Transverse colon (tissue), 4 donors: ENCODE measurements around the gene UMODL1. TPM values are rescaled to one million over a fixed set of nuclear protein-coding genes. Genes with fewer than 3 reads are reported as not detected.

Experiments used
- DNase-seq: peaks from one replicate; pipeline ENCODE4 v3.0.0-alpha.2; 2019
- H3K27ac ChIP-seq, 4 donors: fragments of 200-600 bp; sonication (generic); 2 replicates each; pipeline ENCODE4 v1.5.1; 2016 to 2018; ENCODE audit warnings: inconsistent platforms in 4 of 4
- H3K27me3 ChIP-seq: fragments of 200-600 bp; sonication (generic); 2 replicates; pipeline ENCODE4 v1.5.1; 2017; ENCODE audit warnings: inconsistent platforms
- H3K36me3 ChIP-seq, 4 donors: fragments of 200-600 bp; sonication (generic); 2 replicates each; pipeline ENCODE4 v1.5.1; 2017 to 2019; ENCODE audit warnings: inconsistent platforms in 4 of 4
- H3K4me1 ChIP-seq, 4 donors: fragments of 200-600 bp; sonication (generic); 2 replicates each; pipeline ENCODE4 v1.5.1; 2017 to 2020; ENCODE audit warnings: inconsistent platforms in 4 of 4
- H3K4me3 ChIP-seq, 4 donors: fragments of 200-600 bp; sonication (generic); 1 replicate in 1 of 4; 2 replicates in 3 of 4; pipeline versions ENCODE4 v1.5.1 to v1.6.1; 2017 to 2019; ENCODE audit warnings: inconsistent platforms in 4 of 4
- H3K9me3 ChIP-seq, 2 donors: fragments of 200-600 bp; sonication (generic); 2 replicates each; pipeline ENCODE4 v1.5.1; 2017 to 2019; ENCODE audit warnings: inconsistent platforms in 2 of 2
- EP300 ChIP-seq: sonication (generic); formaldehyde crosslinking; IDR thresholded peaks from one replicate; pipeline ENCODE4 v1.6.1; 2017; ENCODE audit warnings: antibody characterized with exemption, low read depth
- POLR2A ChIP-seq: fragments of 450-650 bp; IDR thresholded peaks from one replicate; pipeline ENCODE4 v1.6.1; 2016; ENCODE audit warnings: antibody characterized with exemption, mild to moderate bottlenecking, moderate library complexity
- POLR2AphosphoS5 ChIP-seq, 3 donors: sonication (generic); formaldehyde crosslinking; IDR thresholded peaks; one replicate each; pipeline ENCODE4 v1.6.1; 2016; ENCODE audit warnings: antibody characterized with exemption in 3 of 3
- WGBS, 2 donors: methylation state at CpG; one replicate each; pipeline ENCODE4 v1.1.5; 2018; ENCODE audit warnings: low coverage in 1 of 2; 5-methylcytosine and 5-hydroxymethylcytosine counted together
- in situ Hi-C, 4 donors: fragments of 200-750 bp; cut with MboI; loops; one replicate each; pipeline versions ENCODE4 v1.15.0 to v1.15.1; 2017; ENCODE audit warnings: low sequenced_read_pairs in 3 of 4, low pct_ligation_motif_present in 1 of 4, low pct_unique_long_range_greater_than_20kb in 1 of 4
- intact Hi-C: fragments of 100-400 bp; cut with DNase I; formaldehyde crosslinking; loops from one replicate; pipeline ENCODE4 v1.15.1; 2023; ENCODE audit warnings: low total_unique reads
- total RNA-seq, 4 donors: library from RNA; depleted of rRNA; stranded (reverse); fragments of >200 nt; gene quantifications; one replicate each; pipeline ENCODE4 v1.1.0, GENCODE V29; 2016
- TF ChIP-seq, protein P1 (sequence below), 5 experiments: fragments of 200-600 bp in 3 of 5; fragments of 450-650 bp in 2 of 5; sonication (generic) in 3 of 5; IDR thresholded peaks; 1 replicate in 2 of 5; 2 replicates in 3 of 5; pipeline ENCODE4 v1.5.1; 2016 to 2017; ENCODE audit warnings: antibody characterized with exemption in 5 of 5, inconsistent platforms in 3 of 5, mild to moderate bottlenecking in 2 of 5, moderate library complexity in 1 of 5

Gene UMODL1
- total RNA-seq, 4 donors from 2014 or later: 0.16 to 3.2 (median 0.68) TPM; not detected in 1

DNA sequence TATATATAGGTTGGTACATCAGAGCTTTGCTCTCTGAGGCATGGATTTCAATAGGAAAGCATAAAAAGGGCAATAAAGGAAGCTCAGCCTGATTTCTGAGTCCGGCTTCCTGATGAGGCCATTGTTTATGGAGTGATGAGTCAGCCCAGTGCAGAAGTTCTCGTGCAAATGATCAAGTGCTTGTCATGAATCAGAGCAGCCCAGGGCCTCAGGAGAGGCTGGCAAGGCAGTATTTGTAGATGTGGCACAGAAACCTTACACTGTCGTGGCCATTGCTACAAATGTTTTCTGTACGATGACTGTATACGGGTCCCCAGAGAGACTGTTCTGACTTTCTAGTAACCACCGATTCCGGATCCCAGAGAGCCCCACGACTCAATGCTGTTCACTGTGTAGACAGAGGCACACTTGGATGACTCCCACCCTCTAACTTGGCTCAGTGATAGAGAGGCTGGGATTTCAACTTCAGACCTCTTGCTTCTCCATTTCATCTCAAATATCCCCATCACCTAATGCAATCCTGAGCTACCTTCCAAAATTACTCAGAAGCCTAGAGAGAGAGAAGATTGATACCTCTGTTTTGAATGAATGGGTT, 26.8 kb downstream of the UMODL1 start:
- TF ChIP-seq, protein P1, sequence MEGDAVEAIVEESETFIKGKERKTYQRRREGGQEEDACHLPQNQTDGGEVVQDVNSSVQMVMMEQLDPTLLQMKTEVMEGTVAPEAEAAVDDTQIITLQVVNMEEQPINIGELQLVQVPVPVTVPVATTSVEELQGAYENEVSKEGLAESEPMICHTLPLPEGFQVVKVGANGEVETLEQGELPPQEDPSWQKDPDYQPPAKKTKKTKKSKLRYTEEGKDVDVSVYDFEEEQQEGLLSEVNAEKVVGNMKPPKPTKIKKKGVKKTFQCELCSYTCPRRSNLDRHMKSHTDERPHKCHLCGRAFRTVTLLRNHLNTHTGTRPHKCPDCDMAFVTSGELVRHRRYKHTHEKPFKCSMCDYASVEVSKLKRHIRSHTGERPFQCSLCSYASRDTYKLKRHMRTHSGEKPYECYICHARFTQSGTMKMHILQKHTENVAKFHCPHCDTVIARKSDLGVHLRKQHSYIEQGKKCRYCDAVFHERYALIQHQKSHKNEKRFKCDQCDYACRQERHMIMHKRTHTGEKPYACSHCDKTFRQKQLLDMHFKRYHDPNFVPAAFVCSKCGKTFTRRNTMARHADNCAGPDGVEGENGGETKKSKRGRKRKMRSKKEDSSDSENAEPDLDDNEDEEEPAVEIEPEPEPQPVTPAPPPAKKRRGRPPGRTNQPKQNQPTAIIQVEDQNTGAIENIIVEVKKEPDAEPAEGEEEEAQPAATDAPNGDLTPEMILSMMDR (IDR thresholded peaks at IDR 0.05): no peak
- TF ChIP-seq POLR2A (no peak), EP300 (no peak), POLR2AphosphoS5 (IDR thresholded peaks at IDR 0.05) (peak; percentile 62 to 72 (median 69))
- in situ Hi-C loops (no loop called here), intact Hi-C loops (no loop called here)
- no peaks in the 10 kb centered on the region for H3K36me3 ChIP-seq
- WGBS, 2 donors: 19% methylated on average over 8 of the region's 8 CpGs; no CpG with 5 or more reads in 1 of the 2 donors
- peaks cover 14 to 39% (median 29%) of the 10 kb centered on the region in 4 donors for H3K4me1 ChIP-seq
- DNase-seq: peak; percentile 74
- H3K4me3 ChIP-seq: no peak overlapping the region
- no peaks in the 10 kb centered on the region for H3K27me3 ChIP-seq
- H3K9me3 ChIP-seq: peaks cover 0 to 3% of the 10 kb centered on the region in 2 donors
- peak overlapping the region; percentile 65 to 78 (median 70) for H3K27ac ChIP-seq

DNA sequence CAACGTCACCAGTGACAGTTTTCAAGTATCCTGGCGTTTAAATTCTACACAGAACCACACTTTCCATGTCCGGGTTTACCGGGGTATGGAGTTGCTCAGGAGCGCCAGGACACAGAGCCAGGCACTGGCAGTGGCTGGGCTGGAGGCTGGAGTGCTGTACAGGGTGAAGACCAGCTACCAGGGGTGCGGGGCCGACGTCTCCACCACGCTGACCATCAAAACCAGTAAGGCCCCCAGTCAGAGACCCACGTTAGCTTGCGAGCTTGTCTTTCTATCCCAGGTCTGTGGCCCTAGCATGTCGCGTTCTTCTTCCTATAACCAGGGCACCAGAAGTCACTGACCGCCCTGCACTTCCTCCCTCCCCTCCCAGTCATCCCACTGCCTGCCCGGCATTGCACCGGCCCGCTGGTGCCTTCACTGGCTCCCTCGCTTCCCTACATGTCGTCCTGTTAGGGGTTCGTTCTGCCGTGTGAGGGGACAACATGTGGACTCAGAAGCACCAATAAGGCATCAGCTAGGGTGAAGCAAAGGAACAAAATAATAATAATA, 27.9 kb downstream of the UMODL1 start:
- in situ Hi-C loops: no loop called here
- TF ChIP-seq POLR2AphosphoS5 (IDR thresholded peaks at IDR 0.05) (no peak), POLR2A (no peak), EP300 (no peak)
- Histone ChIP-seq H3K36me3 (no peaks in the 10 kb centered on the region), H3K27me3 (no peaks in the 10 kb centered on the region), H3K9me3 (peaks cover 0 to 3% of the 10 kb centered on the region in 2 donors), H3K27ac (no peak overlapping the region), H3K4me3 (no peak overlapping the region), H3K4me1 (peaks cover 16 to 47% (median 33%) of the 10 kb centered on the region in 4 donors)
- no peak for DNase-seq
- 90 to 100% methylated on average over 2 to 20 of the region's 21 CpGs for WGBS, 2 donors
- intact Hi-C loops: no loop called here

DNA sequence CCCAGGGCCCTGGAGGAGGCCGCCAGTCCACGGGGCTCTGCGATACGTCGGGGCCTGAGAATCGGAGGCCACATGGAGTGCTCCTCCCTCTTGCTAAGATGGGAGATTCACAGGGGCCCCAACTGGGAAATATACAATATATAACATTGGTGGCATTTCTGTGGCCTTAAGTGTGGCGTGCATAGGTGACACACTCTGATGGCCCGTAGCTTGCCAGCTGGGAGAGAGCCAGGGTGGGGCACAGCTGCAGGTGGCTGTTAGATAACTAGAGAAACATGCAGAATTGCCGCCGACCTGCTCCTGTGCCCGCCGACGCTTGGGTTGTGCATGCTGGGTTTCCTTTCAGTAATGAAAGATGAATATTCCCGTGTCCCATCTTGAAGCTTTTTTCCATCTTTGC, 30.1 kb downstream of the UMODL1 start:
- peak; percentile 86 for DNase-seq
- WGBS, 2 donors: 49% methylated on average over 14 of the region's 14 CpGs; no CpG with 5 or more reads in 1 of the 2 donors
- TF ChIP-seq POLR2AphosphoS5 (IDR thresholded peaks at IDR 0.05) (peak in 1 of 3 donors; percentile 14), POLR2A (no peak)
- Histone ChIP-seq H3K4me3 (no peak overlapping the region), H3K27ac (peak overlapping the region; percentile 30 to 72 (median 66)), H3K36me3 (no peaks in the 10 kb centered on the region), H3K9me3 (no peaks in the 10 kb centered on the region), H3K4me1 (peaks cover 16 to 47% (median 33%) of the 10 kb centered on the region in 4 donors), H3K27me3 (no peaks in the 10 kb centered on the region)
- in situ Hi-C loops: loop anchor here in 3 of 4 donors (25.0 kb wide), 4 partner anchors 164 to 489 kb away; no protein-coding TSS in a partner anchor
- intact Hi-C loops: no loop called here

DNA sequence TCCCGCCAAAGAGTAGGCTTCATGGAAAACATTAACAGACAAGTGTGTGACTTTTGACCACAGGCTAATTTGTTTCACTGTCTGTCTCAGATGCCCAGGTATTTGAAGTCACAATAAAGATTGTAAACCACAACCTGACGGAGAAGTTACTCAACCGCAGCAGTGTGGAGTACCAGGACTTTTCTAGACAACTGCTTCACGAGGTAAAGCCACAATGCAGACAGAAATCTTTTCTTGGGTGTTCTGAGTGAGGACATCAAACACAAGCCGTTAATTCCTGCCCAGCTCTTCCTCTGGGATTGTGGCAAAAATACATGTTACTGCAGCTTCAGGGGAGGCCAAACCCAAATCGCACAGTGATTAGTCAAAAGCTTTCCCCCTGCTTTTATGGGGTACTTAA, 31.0 kb downstream of the UMODL1 start:
- WGBS, 2 donors: 35 to 45% methylated on average over 4 to 6 of the region's 6 CpGs
- in situ Hi-C loops: loop anchor here in 3 of 4 donors (25.0 kb wide), 4 partner anchors 165 to 490 kb away; no protein-coding TSS in a partner anchor

More for the DNA sequence above, 31.0 kb downstream of the UMODL1 start:
- no peak overlapping the region for H3K4me3 ChIP-seq
- H3K9me3 ChIP-seq: no peaks in the 10 kb centered on the region
- DNase-seq: no peak
- H3K27me3 ChIP-seq: no peaks in the 10 kb centered on the region
- H3K36me3 ChIP-seq: no peaks in the 10 kb centered on the region
- H3K4me1 ChIP-seq: peaks cover 16 to 45% (median 32%) of the 10 kb centered on the region in 4 donors
- intact Hi-C loops: no loop called here
- TF ChIP-seq EP300 (no peak), POLR2AphosphoS5 (IDR thresholded peaks at IDR 0.05) (no peak), POLR2A (no peak)
- TF ChIP-seq, protein P1 (IDR thresholded peaks at IDR 0.05): no peak
- H3K27ac ChIP-seq: peak overlapping the region; percentile 30 to 72 (median 66)
